ENCODE measurements around the gene OR6M1. TPM values are rescaled to one million over a fixed set of nuclear protein-coding genes. Genes with fewer than 3 reads are reported as not detected.

The OR6M1 gene
- total RNA-seq, 1 donor = under 0.01 TPM

DNA sequence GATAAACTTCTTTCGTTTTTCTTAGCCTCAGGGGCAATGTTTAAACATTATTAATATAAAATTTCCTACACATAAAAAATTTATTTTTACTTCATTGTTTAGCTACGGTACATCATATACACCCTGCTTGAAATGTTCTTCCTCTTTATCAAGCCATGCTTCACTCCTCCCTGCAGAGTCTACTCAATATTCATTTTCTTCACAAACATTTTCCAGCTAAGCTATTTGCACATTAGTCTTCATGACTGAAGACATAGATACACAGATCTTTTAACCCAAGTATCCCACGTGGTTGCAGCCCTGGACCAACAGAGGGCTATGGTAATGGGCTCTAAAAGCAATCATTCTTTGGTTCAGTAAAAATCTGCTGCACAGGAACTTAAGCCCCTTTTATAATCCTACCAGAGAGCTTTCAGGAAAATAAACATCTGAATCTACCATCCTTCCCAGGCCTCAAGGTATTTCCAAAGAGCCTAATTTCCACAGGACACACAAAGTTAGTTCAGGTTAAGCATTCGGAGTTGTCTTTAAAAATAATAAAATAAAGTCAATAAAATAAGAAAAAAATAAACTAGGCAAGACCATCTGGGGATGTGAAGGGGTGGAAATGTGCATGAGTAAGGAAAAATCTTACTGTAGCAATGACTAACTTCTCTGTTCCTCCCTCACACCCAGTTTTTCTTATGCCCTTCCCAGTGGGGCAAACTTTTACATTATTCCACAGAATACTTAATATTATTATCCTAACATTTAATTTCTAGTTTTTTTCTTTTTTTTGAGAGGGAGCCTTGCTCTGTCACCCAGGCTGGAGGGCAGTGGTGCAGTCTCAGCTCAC is 30.2 kb downstream of the OR6M1 start:
- no peak for DNase-seq (ENCODE audit: low read depth in 2 of 3, low spot score in 2 of 3)

DNA sequence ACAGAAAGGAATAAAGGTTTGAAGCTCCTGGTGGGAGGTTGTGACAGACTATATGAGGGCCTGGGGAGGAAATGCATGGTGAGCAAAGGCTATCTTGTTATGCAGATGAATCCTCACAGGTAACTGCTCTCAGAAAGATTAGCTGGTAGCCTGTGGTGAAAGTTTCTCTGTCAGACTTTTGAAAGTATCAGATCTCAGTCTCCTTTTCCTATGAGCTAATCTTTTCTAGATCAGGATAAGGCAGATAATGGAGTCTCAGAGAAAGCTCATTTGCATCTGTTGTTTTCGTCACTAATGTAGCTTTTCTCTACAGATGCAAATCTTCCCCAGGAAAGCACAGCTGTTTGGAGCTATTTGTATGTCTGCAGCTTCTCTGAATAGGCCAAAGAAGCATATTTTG is 30.9 kb downstream of the OR6M1 start:
- no peak for DNase-seq (ENCODE audit: low read depth in 2 of 3, low spot score in 2 of 3)

DNA sequence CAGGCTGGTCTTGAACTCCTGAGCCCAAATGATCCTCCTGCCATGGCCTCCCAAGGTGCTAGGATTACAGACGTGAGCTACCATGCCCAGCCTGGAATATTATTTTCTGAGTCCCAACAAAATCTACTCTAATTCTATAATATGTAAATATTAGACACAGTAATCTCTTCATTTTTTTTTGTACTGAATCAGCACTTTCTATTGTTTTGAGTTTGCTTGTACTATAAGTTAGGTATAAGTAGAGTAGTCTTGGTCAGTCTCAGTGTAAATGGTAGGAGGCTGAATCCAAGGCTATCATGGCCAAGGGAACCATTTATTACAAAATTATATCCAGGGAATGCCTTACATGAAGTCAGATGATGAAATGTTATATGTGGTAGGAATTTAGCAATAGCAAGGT is 32.2 kb downstream of the OR6M1 start:
- DNase-seq (ENCODE audit: low read depth in 2 of 3, low spot score in 2 of 3) = no peak

DNA sequence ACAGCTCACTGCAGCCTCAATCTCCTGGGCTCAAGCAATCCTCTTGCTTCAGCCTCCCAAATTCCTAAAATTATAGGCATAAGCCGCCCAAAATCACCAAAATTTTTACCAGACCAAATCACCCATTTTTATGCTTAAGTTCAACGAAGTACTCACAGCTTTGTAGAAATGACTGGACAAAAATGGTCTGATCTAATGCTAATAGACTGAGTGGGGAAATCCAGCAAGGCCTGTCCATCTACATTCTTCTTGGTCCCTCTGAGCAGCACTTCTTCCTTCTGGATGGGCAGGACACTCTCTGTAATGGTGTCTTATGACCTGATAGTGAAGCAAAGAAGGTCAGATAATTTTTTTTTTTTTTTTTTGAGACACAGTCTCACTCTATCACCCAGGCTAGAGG is 33.1 kb downstream of the OR6M1 start:
- no peak for DNase-seq (ENCODE audit: low read depth in 2 of 3, low spot score in 2 of 3)

DNA sequence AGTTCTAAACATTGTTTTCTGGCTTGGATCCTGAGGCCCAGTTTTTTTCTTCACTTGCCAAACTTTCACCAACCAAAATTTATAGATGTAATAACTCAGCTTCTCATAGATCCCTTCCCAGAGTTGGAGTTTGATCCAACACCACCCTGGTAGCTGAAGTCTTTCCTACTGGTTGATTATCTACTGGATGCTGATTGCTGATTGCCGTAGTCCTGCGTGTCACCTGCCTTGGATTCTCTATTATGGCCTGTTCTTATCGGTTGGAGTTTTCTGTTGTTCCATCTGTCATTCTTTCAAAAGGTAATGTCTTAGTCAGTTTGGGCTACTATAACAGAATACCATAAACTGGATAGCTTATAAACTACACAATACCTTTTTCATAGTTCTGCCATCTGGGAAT is 34.5 kb downstream of the OR6M1 start:
- no peak for DNase-seq (ENCODE audit: low read depth in 2 of 3, low spot score in 2 of 3)

DNA sequence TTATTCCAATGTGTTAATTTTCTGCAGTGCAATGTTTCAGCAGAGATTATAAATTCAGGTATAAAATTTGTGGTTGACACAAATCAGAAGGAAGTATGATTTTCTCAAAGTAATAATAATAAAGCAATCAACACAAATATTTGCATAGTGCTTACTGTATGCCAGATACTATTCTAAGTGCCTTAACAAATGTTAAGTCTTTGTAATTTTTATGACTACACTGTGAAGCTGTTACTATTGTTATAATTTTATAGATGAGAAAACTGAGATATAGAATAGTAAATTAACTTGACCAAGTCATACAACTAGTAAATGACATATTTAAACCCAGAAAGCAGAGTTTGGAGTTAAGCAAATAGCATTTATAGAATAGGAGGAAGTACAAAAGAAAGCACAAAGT is 35.4 kb downstream of the OR6M1 start:
- no peak for DNase-seq (ENCODE audit: low read depth in 2 of 3, low spot score in 2 of 3)

DNA sequence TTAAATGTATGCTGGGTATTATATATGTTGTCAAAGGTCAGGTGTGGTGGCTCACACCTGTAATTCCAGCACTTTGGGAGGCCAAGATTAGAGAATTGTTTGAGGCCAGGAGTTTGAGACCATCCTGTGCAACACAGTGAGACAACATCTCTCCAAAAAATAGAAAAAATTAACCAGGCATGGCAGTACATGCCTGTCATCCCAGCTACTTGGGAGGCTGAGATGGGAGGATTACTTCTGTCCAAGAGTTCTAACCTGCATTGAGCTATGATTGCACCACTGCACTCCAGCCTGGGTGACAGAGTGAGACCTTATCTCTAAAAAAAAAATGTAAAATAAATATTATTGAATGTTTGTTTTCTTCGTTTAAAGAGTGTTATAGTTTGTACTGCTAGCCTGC is 40.5 kb downstream of the OR6M1 start:
- DNase-seq (ENCODE audit: low read depth in 2 of 3, low spot score in 2 of 3) = no peak

DNA sequence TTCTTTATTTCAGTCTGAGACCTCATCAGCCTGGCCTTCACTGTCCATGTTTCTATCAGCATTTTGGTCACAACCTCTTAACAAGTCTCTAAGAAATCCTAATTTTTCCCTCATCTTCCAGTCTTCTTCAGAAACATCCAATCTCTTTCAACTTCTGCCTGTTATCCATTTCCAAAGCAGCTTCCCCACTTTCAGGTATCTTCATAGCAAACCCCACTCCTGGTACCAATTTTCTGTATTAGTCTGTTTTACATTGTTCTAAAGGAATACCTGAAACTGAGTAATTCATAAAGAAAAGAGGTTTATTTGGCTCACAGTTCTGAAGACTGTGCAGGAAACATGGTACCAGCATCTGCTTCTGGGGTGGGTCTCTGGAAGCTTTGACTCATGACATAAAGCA is 43.7 kb downstream of the OR6M1 start:
- DNase-seq (ENCODE audit: low read depth in 2 of 3, low spot score in 2 of 3) = no peak

DNA sequence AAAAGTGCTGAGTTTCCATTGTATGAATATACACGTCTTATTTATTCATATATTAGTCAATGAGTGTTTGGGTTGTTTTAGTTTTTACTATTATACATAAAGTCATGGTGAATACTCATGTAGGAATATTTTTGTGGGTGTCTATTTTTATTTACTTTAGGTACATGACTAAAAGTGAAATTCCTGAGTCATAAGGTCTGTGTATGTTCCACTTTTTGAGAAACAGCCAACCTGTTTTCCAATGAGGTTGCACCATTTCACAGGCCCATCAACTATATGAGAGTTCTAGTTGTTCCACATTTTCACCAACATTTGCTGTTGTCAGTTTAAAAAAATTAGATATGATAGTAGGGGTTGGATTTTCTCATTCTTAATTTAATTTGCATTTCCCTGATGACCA is 45.3 kb downstream of the OR6M1 start:
- no peak for DNase-seq (ENCODE audit: low read depth in 2 of 3, low spot score in 2 of 3)

DNA sequence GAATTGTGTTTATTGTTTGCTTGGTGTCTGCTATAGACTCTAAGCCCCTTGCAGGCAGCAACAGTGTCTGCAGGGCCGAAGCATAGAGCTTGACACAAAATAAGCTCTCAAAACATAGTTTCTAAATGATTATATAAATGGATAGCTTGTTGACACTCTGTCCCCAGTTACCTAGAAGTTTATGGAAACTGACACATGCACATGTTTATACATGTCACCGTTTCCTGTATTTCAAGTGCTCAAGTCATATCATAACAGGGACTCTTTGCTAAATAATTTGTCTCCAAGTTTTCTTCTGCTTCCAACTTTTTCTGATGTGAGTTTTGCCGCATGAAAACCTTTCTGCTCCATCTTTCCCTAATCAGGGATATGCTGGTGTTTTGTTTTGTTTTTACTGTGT is 48.2 kb downstream of the OR6M1 start:
- DNase-seq (ENCODE audit: low read depth in 2 of 3, low spot score in 2 of 3) = no peak

DNA sequence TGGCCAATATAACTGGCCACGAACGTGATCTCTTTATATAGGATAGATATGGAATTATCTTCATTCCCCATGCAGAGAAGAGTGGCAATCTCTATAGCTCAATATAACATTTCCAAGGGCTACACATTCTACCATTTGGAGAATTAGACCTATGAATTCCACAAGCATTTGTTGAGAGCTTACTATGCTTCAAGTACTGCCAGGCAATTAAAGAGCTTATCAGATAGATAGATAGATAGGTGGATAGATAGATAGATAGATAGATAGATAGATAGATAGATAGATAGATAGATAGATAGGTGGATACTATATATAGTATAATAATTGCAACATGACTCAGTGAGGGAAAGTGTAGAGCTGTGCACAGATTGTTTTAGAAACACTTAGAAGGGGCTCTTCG is 50.3 kb downstream of the OR6M1 start:
- DNase-seq (ENCODE audit: low read depth in 2 of 3, low spot score in 2 of 3) = no peak

Small RNA genes within 50 kb of the gene (small RNA-seq; reads per million reads assigned to genes)
- not detected for gene RNU1-21P

Other genes with a start within 250 kb of the OR6M1 start
- gene SCN3B, start 151.7 kb downstream of the OR6M1 start, total RNA-seq = under 0.01 TPM
- 9.4 TPM for gene ZNF202, start 64.7 kb downstream of the OR6M1 start, total RNA-seq
- not detected for gene OR6X1, start 51.8 kb downstream of the OR6M1 start, total RNA-seq
- not detected for gene TMEM225, start 79.3 kb upstream of the OR6M1 start, total RNA-seq
- gene OR8D4, start 95.8 kb upstream of the OR6M1 start, total RNA-seq = not detected
- gene OR4D5, start 133.3 kb upstream of the OR6M1 start, total RNA-seq = 0.27 TPM
- gene OR6T1, start 137.5 kb upstream of the OR6M1 start, total RNA-seq = not detected
- gene OR10S1, start 171.4 kb upstream of the OR6M1 start, total RNA-seq = under 0.01 TPM
- under 0.01 TPM for gene OR10G6, start 188.8 kb upstream of the OR6M1 start, total RNA-seq
- gene OR10G4, start 206.6 kb upstream of the OR6M1 start, total RNA-seq = not detected
- gene OR10G9, start 216.7 kb upstream of the OR6M1 start, total RNA-seq = under 0.01 TPM
- under 0.01 TPM for gene OR10G8, start 220.4 kb upstream of the OR6M1 start, total RNA-seq
- not detected for gene OR10G7, start 235.0 kb upstream of the OR6M1 start, total RNA-seq

Data from hematopoietic multipotent progenitor cell (in vitro differentiated cells).